ENCODE results near the gene IL1A.

Gene IL1A

GRCh38 chr2:112783187-112783714 is 1.0 kb downstream of the IL1A start:
- no peak overlapping the region for H3K9ac ChIP-seq
- no peak for TF ChIP-seq CTCF (conservative IDR thresholded peaks at IDR 0.05; ENCODE audit: low read depth, low read length)
- H4K20me1 ChIP-seq (ENCODE audit: insufficient read depth), result no peaks in the 10 kb centered on the region
- no peak overlapping the region for H3K27ac ChIP-seq
- H3K27me3 ChIP-seq (ENCODE audit: insufficient read depth, low read depth), result no peaks in the 10 kb centered on the region
- no peak overlapping the region for H3K4me3 ChIP-seq (IDR thresholded peaks at IDR 0.05; ENCODE audit: insufficient read depth, low read depth, low read length)
- H3K79me2 ChIP-seq (ENCODE audit: insufficient read depth, low read depth), result no peaks in the 10 kb centered on the region
- H3K4me1 ChIP-seq (ENCODE audit: low read depth, poor library complexity, severe bottlenecking), result no peaks in the 10 kb centered on the region
- no peak overlapping the region for H2AFZ ChIP-seq (ENCODE audit: low read depth)
- H3K4me2 ChIP-seq, result no peak overlapping the region
- H3K36me3 ChIP-seq (ENCODE audit: insufficient read depth), result no peaks in the 10 kb centered on the region

- Histone ChIP-seq H2AFZ (ENCODE audit: low read depth) (no peak overlapping the region), H3K36me3 (ENCODE audit: insufficient read depth) (no peaks in the 10 kb centered on the region), H3K27me3 (ENCODE audit: insufficient read depth, low read depth) (no peaks in the 10 kb centered on the region), H3K4me1 (ENCODE audit: low read depth, poor library complexity, severe bottlenecking) (no peaks in the 10 kb centered on the region), H3K79me2 (ENCODE audit: insufficient read depth, low read depth) (no peaks in the 10 kb centered on the region), H3K4me3 (IDR thresholded peaks at IDR 0.05; ENCODE audit: insufficient read depth, low read depth, low read length) (no peak overlapping the region), H3K27ac (no peak overlapping the region), H4K20me1 (ENCODE audit: insufficient read depth) (no peaks in the 10 kb centered on the region), H3K9ac (no peak overlapping the region), H3K4me2 (no peak overlapping the region)
- TF ChIP-seq CTCF (conservative IDR thresholded peaks at IDR 0.05; ENCODE audit: low read depth, low read length), result no peak
Measured at GRCh38 chr2:112782234-112782799, 2.0 kb downstream of the IL1A start.

DNA sequence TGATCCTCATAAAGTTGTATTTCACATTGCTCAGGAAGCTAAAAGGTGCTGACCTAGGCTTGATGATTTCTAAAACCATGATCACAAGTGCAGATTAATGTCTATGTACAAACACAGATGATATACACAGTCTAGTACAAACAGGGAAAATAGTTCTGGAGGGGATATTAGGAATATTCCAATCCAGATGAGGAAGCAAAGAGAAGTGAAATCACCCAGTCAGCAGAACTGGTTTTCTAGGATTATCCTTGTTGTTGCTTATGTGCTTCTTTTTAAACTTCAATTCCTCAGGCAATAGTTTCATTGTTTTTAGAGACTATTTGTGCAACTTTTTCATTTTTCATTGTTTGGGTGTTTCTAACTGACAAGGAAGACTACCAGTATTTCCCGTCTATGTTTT is 4.7 kb downstream of the IL1A start:
- H4K20me1 ChIP-seq (ENCODE audit: insufficient read depth), result no peaks in the 10 kb centered on the region
- no peaks in the 10 kb centered on the region for H3K79me2 ChIP-seq (ENCODE audit: insufficient read depth, low read depth)
- no peak overlapping the region for H2AFZ ChIP-seq (ENCODE audit: low read depth)
- peaks cover 13% of the 10 kb centered on the region for H3K4me1 ChIP-seq (ENCODE audit: low read depth, poor library complexity, severe bottlenecking)
- TF ChIP-seq CTCF (conservative IDR thresholded peaks at IDR 0.05; ENCODE audit: low read depth, low read length), result no peak
- H3K9ac ChIP-seq, result no peak overlapping the region
- no peak overlapping the region for H3K27ac ChIP-seq
- H3K36me3 ChIP-seq (ENCODE audit: insufficient read depth), result no peaks in the 10 kb centered on the region
- no peaks in the 10 kb centered on the region for H3K27me3 ChIP-seq (ENCODE audit: insufficient read depth, low read depth)
- no peak overlapping the region for H3K4me3 ChIP-seq (IDR thresholded peaks at IDR 0.05; ENCODE audit: insufficient read depth, low read depth, low read length)
- H3K4me2 ChIP-seq, result no peak overlapping the region

DNA sequence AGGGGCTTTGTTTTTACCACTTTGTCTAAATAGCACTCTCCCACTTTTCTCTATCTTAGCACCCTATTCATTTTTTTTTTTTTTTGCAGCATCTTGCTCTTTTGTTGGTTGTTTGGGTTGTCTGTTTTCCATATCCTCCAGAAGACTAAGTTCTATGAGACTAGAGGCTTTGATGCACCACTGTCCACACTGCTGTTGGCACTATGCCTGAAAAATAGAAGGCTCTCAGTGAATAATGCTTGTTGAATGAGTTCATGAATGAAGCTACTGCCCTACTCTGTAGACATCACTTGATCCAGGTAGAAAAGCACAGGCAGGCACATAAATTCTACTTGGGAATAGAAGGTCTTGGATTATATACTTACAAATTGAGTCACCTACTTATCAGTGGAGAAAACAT is 7.3 kb downstream of the IL1A start:
- no peak overlapping the region for H3K9ac ChIP-seq
- no peaks in the 10 kb centered on the region; the same call in 1 of the 2 replicates for H3K27me3 ChIP-seq (ENCODE audit: insufficient read depth, low read depth)
- H3K27ac ChIP-seq, result no peak overlapping the region
- no peaks in the 10 kb centered on the region for H4K20me1 ChIP-seq (ENCODE audit: insufficient read depth)
- H3K4me1 ChIP-seq (ENCODE audit: low read depth, poor library complexity, severe bottlenecking), result peaks cover 13% of the 10 kb centered on the region
- no peak for TF ChIP-seq CTCF (conservative IDR thresholded peaks at IDR 0.05; ENCODE audit: low read depth, low read length)
- H3K4me3 ChIP-seq (IDR thresholded peaks at IDR 0.05; ENCODE audit: insufficient read depth, low read depth, low read length), result no peak overlapping the region
- 0 out of 2 replicates have a peak overlapping the region, but pooled peaks have one; percentile 38 for H3K4me2 ChIP-seq
- H3K36me3 ChIP-seq (ENCODE audit: insufficient read depth), result no peaks in the 10 kb centered on the region
- no peak overlapping the region for H2AFZ ChIP-seq (ENCODE audit: low read depth)
- no peaks in the 10 kb centered on the region for H3K79me2 ChIP-seq (ENCODE audit: insufficient read depth, low read depth)
